NCI-H526 treated with DMSO at 0.1 percent for 48 hours (cell line): ENCODE results near the gene UQCR11.
A peak's percentile ranks its signal among the peaks of the same experiment; 100 is the strongest.

Experiments used
- DNase-seq: peaks from one replicate; lab custom pipeline; 2025; lab: John Stamatoyannopoulos, UW

UQCR11 gene

GRCh38 chr19:1615156-1615765 lies 10.0 kb upstream of the UQCR11 start:
- no peak for DNase-seq

GRCh38 chr19:1613808-1614570 lies 8.7 kb upstream of the UQCR11 start:
- no peak for DNase-seq

DNA sequence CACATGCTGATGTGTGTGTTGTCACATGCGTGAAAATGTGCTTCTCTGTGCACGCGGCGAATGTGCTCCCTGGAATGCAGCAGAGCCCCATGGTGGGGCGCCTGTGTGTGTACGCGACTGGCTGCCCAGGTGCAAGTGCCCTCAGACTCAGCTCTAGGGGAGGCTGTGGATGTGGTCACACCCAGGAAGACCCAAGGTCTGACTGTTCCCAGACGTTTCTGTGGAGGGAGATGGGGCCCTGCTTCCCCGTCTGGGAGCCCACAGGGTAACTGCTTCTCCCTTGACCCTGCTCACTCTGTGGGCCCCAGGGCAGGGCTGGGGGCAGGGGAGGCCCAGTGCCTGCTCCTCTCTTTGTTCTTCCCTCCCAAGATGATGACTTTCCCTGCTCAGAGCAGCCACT lies 7.9 kb upstream of the UQCR11 start:
- no peak for DNase-seq

GRCh38 chr19:1612114-1613086 lies 7.1 kb upstream of the UQCR11 start:
- DNase-seq: no peak

- DNase-seq: no peak
Observed at GRCh38 chr19:1611353-1611752, 6.1 kb upstream of the UQCR11 start.

DNA sequence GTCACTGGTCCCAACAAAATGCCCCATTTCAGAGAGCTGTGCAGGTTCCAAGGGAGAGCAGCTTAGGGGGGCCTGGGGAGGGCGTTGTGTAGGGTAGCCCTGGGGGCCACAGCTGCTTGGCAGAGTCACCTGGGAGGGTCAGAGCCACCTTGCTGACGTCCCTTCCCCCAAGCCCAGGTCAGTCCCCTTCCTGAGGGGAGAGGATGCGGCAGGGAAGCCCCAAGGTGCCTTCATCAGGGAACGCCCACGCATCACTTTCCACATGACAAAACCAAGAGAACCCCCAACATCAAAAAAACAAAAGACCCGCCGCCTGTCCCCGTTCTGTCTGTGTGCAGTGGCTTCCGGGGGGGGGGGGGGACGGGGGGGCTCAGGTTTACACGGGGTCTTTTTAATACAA lies 5.3 kb upstream of the UQCR11 start:
- no peak for DNase-seq

DNA sequence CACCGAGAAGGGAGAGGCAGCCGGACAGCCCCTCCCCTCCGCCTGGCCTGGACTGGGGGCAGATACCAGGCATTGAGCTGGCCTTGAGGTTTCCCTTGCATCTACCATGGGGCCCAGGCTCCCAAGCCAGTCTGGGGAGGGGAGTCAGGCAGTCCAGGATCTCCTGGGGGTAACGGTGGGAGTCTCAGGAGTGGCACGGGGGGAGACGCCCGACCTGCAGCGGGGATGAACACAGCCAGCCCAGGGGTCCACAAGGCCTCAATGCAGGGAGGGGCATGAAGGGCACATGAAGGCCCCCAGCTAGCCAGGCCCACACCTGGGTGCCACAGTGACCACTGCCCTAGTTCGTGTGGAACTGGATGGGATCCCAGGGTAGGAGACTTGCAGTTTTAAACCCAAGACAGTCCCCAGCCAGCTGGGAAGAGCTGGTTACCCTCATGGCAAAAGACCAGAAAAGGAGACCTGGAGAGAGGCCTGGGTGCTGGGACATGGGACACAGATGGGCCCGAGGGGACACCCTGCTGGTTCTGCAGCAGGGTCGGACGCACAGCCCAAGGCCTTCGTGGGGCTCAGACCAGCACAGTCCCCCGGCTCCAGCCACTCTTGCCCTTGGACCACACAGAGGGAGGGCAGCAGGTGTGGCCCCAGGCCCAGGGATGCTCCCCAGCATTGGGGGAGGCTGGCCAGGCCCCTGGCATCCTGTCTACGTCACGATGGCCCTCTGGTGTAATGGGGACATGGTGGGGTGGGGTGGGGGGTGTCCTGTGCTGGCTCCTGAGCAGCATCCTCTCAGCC lies 4.6 kb upstream of the UQCR11 start:
- DNase-seq: no peak

GRCh38 chr19:1609103-1609396 lies 3.8 kb upstream of the UQCR11 start:
- DNase-seq: no peak

GRCh38 chr19:1608359-1609102 lies 3.3 kb upstream of the UQCR11 start:
- DNase-seq: no peak

- DNase-seq: no peak
Observed at GRCh38 chr19:1606138-1606651, 933 bp upstream of the UQCR11 start.

DNA sequence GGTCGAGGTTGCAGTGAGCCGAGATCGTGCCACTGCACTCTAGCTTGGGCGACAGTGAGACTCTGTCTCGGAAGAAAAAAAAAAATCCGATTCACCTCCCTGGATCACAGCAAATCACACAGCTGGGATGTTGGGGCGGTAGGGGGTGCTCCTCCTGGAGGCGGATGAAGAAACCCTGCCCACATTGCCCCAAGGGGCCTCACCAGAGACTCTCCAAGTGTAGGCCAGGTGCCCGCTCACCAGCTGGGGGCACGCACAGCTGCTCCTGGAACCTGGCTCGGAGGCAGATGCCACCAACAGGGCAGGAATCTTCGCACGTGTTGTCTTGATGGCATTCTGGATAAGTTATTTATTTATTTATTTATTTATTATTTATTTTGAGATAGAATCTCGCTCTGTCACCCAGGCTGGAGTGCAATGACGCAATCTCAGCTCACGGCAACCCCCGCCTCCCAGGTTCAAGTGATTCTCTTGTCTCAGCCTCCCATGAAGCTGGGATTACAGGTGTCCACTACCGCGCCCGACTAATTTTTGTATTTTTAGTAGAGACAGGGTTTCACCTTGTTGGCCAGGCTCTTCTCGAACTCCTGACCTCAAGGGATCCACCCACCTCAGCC lies 3.1 kb downstream of the UQCR11 start:
- no peak for DNase-seq

DNA sequence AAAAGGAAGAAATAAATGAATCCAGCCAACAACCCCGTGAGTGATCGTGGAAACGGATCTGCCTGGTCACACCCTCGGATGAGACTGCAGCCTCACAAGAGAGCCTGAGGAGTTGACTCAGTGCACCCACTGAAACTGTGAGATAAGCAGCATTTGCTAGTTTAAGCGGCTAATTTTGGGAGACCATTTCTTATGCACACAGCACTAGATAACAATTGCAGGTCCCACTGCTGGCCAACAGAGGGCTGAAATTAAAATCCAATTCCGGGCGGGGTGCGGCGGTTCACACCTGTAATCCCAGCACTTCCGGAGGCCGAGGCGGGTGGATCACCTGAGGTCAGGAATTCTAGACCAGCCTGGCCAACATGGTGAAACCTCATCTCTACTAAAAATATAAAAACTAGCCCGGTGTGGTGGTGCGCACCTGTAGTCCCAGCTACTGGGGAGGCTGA lies 3.6 kb downstream of the UQCR11 start:
- no peak for DNase-seq

- DNase-seq: no peak
Observed at GRCh38 chr19:1599460-1599846, 5.8 kb downstream of the UQCR11 start.

DNA sequence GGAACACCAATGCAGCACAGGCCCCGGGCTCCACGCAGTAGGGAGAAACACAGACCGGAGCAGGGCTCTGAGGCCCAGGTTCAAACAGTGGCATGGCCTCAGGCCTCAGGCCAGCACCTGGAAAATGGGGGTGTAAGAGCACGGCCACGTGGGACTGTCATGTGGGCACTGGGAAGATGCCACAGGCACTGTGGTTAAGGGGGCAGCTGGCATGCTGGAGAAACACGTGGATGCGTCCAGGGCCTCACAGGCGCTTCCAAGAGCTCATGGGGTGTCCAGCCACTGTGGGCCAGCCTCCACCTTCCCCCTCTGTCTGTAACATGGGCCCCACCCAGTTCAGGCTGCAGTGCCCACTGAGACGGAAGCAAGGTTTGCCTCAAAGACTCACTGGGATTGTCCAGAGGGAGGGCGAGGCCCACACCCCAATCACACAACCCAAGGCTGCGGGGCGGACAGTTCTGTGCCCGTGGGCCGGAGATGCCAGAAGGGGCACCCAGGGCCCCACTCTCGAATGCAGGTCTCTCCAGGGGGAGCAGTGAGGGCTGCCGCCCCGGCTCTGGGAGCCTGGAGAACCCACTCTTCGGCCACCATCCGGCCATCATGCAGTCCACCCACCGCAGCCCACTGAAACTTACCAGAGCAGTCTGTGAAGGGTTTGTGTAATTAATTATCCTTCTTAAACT lies 6.3 kb downstream of the UQCR11 start:
- DNase-seq: no peak

DNA sequence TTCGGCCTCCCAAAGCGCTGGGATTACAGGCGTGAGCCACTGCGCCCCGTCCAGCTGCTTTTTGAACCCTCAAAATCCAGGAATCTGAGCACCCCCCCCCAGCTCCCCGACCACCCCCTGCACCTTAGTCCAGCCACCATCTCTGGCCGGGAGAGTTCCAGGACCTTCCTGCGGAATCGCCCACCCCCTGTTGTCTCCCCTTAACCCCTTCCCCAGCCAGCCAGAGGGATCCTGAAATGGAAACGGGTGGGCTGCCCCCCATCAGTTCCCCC lies 11.8 kb downstream of the UQCR11 start:
- no peak for DNase-seq

- peak; percentile 80 for DNase-seq
Observed at GRCh38 chr19:1592755-1593500, 12.3 kb downstream of the UQCR11 start, which contains the start of gene MBD3. TSS of gene MBD3 (minus strand) at chr19:1592865. CDS start at chr19:1592631, 234 bp downstream.

DNA sequence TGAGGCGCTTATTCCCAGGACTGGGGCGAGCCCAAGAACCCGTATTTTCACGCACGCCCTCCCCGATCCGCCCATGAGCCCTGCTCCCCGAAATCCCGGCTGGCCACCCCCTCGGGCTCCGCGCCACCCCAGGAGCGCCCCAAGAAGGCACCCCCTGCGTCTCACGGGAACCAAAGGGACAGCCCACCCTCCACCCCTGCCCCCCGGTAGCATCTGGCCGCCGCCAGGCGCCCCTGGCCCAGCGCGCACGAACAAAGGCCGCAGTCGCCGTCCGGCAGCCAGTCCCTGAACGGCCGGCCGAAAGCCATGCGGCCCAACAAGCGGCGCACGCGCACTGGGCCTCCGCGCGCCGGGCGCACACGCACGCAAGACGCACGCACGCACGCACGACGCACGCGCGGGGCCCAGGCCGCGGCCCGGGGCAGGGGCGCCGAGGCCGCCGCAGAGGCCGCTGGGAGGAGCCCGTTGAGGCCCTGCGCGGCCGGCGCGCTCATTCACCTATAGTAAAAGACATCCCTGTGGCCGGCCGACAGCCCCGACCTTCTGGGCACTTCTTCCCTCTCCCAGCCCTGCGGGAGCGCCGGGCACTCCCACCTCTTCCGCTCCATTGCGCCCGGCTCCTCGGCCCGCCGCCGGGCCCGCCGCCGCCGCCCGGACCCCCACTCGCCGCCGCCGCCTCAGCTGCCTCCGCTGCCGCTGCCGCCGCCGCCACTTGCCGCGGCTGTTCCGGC lies 13.1 kb downstream of the UQCR11 start:
- DNase-seq: peak; percentile 57

- DNase-seq: no peak
Observed at GRCh38 chr19:1591421-1592023, 13.7 kb downstream of the UQCR11 start.
